HCT116 (cell line): ENCODE results near the gene ZNF627. TPM values are rescaled to one million over a fixed set of nuclear protein-coding genes. Genes with fewer than 3 reads are reported as not detected.

Experiments used
- ATAC-seq: fragments of 200-7000 bp; cut with Tn5 transposase; 2 replicates; pipeline ENCODE4 v1.9.1; 2020; ENCODE audit warnings: mild to moderate bottlenecking, moderate library complexity
- BruUV-seq: library from RNA; stranded (reverse); fragments of 400-500 nt; replicated peaks from 2 replicates; lab custom pipeline; 2021; lab: Mats Ljungman, UMichigan
- CTCF ChIA-PET: fragments of 300-600 bp; sonication (Branson Sonifier 250); formaldehyde crosslinking; loops from one replicate; lab custom pipeline; 2021; ENCODE audit warnings: antibody characterized with exemption; lab: Charles Lee
- POLR2A ChIA-PET: fragments of 300-600, 350-600 bp; sonication (Branson Sonifier 250); formaldehyde crosslinking; loops from one replicate; lab custom pipeline; 2021; ENCODE audit warnings: antibody characterized with exemption; lab: Charles Lee
- RAD21 ChIA-PET, 2 experiments: fragments of 300-600 bp; sonication (Branson Sonifier 250); formaldehyde crosslinking; loops; one replicate each; lab custom pipeline; 2023; ENCODE audit warnings: low total read pairs in 2 of 2; ENCODE audit not compliant: uncharacterized antibody in 2 of 2, unreplicated experiment in 2 of 2, low non-redundant PET in 1 of 2; lab: Charles Lee
- DNase-seq: peaks from one replicate; pipeline ENCODE4 v3.0.0-alpha.2; 2010; ENCODE audit warnings: low read depth, low spot score
- H2AFZ ChIP-seq: fragments of 200-600 bp; shearing (Covaris generic), sonication (generic); 2 replicates; pipeline ENCODE4 v1.6.1; 2017; ENCODE audit warnings: low read depth, mixed run types, mixed read lengths, antibody characterized with exemption, low read length; ENCODE audit not compliant: poor library complexity, severe bottlenecking
- H3K27ac ChIP-seq: 2 replicates; pipeline ENCODE4 v1.5.1; 2012; ENCODE audit warnings: low read depth, low read length
- H3K27me3 ChIP-seq: fragments of 200-600 bp; sonication (generic); 2 replicates; pipeline ENCODE4 v1.6.1; 2016; ENCODE audit warnings: mixed run types, low read length, mixed read lengths; ENCODE audit not compliant: insufficient read depth
- H3K36me3 ChIP-seq, 2 experiments: fragments of 200-500 bp in 1 of 2; fragments of 200-600 bp in 1 of 2; sonication (Bioruptor generic) in 1 of 2; sonication (generic) in 1 of 2; 2 replicates each; pipeline versions ENCODE4 v1.5.1 to v1.6.1; 2014 to 2016; ENCODE audit warnings: low read length in 2 of 2, inconsistent platforms in 1 of 2, mixed read lengths in 1 of 2, mixed run types in 1 of 2; ENCODE audit not compliant: insufficient read depth in 2 of 2, control insufficient read depth in 1 of 2
- H3K4me1 ChIP-seq, 2 experiments: fragments of 200-600 bp in 1 of 2; sonication (generic) in 1 of 2; 2 replicates each; pipeline versions ENCODE4 v1.5.1 to v1.6.1; 2012 to 2017; ENCODE audit warnings: low read length in 2 of 2, inconsistent platforms in 1 of 2, mild to moderate bottlenecking in 1 of 2, mixed read lengths in 1 of 2, mixed run types in 1 of 2, moderate library complexity in 1 of 2; ENCODE audit not compliant: insufficient read depth in 2 of 2, control insufficient read depth in 1 of 2
- H3K4me2 ChIP-seq: fragments of 200-600 bp; sonication (generic); 2 replicates; pipeline ENCODE4 v1.6.1; 2017; ENCODE audit warnings: mixed run types, low read length, mixed read lengths
- H3K4me3 ChIP-seq, 2 experiments: fragments of 200-600 bp in 1 of 2; sonication (generic) in 1 of 2; replicated peaks in 1 of 2; 2 replicates each; pipeline ENCODE4 v1.5.1; 2011 to 2016; ENCODE audit warnings: low read length in 2 of 2, control low read depth in 1 of 2, low read depth in 1 of 2, mild to moderate bottlenecking in 1 of 2, mixed read lengths in 1 of 2, mixed run types in 1 of 2
- H3K79me2 ChIP-seq: fragments of 200-600 bp; sonication (generic); 2 replicates; pipeline ENCODE4 v1.6.1; 2017; ENCODE audit warnings: mild to moderate bottlenecking, mixed run types, low read length, moderate library complexity, mixed read lengths; ENCODE audit not compliant: insufficient read depth
- H3K9ac ChIP-seq: fragments of 200-600 bp; sonication (generic); 2 replicates; pipeline ENCODE4 v1.6.1; 2016; ENCODE audit warnings: low read length, mixed read lengths
- H3K9me2 ChIP-seq: fragments of 200-600 bp; sonication (generic), shearing (Covaris generic); 2 replicates; pipeline ENCODE4 v1.6.1; 2017; ENCODE audit warnings: mixed run types, mild to moderate bottlenecking, moderate library complexity; ENCODE audit not compliant: insufficient read depth
- H3K9me3 ChIP-seq, 2 experiments: fragments of 200-500 bp in 1 of 2; fragments of 200-600 bp in 1 of 2; sonication (Bioruptor generic) in 1 of 2; sonication (generic) in 1 of 2; 2 replicates each; pipeline ENCODE4 v1.6.1; 2014 to 2017; ENCODE audit warnings: low read length in 2 of 2, mixed read lengths in 2 of 2, inconsistent platforms in 1 of 2, low read depth in 1 of 2, mild to moderate bottlenecking in 1 of 2, mixed run types in 1 of 2, moderate library complexity in 1 of 2; ENCODE audit not compliant: control insufficient read depth in 1 of 2, insufficient read depth in 1 of 2
- H4K20me1 ChIP-seq: fragments of 200-600 bp; sonication (generic), shearing (Covaris generic); 2 replicates; pipeline ENCODE4 v1.6.1; 2017; ENCODE audit warnings: mixed run types, mild to moderate bottlenecking, moderate library complexity; ENCODE audit not compliant: insufficient read depth
- CBX3 ChIP-seq: IDR thresholded peaks from 2 replicates; pipeline ENCODE4 v1.6.1; 2012; ENCODE audit warnings: low read depth
- CTCF ChIP-seq, 3 experiments: fragments of 200-600 bp in 1 of 3; sonication (generic) in 1 of 3; IDR thresholded peaks in 2 of 3; conservative IDR thresholded peaks in 1 of 3; 2 replicates each; pipeline ENCODE4 v1.5.1; 2012 to 2017; ENCODE audit warnings: low read depth in 2 of 3, low read length in 2 of 3, antibody characterized with exemption in 1 of 3, borderline replicate concordance in 1 of 3, control low read depth in 1 of 3, mild to moderate bottlenecking in 1 of 3, mixed read lengths in 1 of 3, mixed run types in 1 of 3, moderate library complexity in 1 of 3; ENCODE audit not compliant: insufficient read depth in 1 of 3
- EGR1 ChIP-seq: IDR thresholded peaks from 2 replicates; pipeline ENCODE4 v1.6.1; 2012; ENCODE audit warnings: low read depth
- ELF1 ChIP-seq: IDR thresholded peaks from 2 replicates; pipeline ENCODE4 v1.6.1; 2012; ENCODE audit warnings: low read depth, borderline replicate concordance
- MAX ChIP-seq: IDR thresholded peaks from 2 replicates; pipeline ENCODE4 v1.6.1; 2012
- RAD21 ChIP-seq: IDR thresholded peaks from 2 replicates; pipeline ENCODE4 v1.6.1; 2012; ENCODE audit warnings: low read depth, mild to moderate bottlenecking
- SIN3A ChIP-seq: IDR thresholded peaks from 2 replicates; pipeline ENCODE4 v1.6.1; 2012; ENCODE audit warnings: low read depth
- SRF ChIP-seq: IDR thresholded peaks from 2 replicates; pipeline ENCODE4 v1.6.1; 2012; ENCODE audit warnings: low read depth
- ZFX ChIP-seq: fragments of 450-650 bp; IDR thresholded peaks from 2 replicates; pipeline ENCODE4 v1.6.1; 2017
- ZNF274 ChIP-seq: fragments of 200-500 bp; sonication (Bioruptor generic); IDR thresholded peaks from 2 replicates; pipeline ENCODE4 v1.6.1; 2014; ENCODE audit warnings: mild to moderate bottlenecking, low read depth, low read length, inconsistent platforms
- intact Hi-C: fragments of 100-400 bp; cut with micrococcal nuclease; formaldehyde crosslinking; loops from 2 replicates; pipeline ENCODE4 v1.10.0; 2022
- total RNA-seq: library from RNA; stranded (reverse); gene quantifications from one replicate; pipeline ENCODE4 v1.2.1, GENCODE V29; 2021; ENCODE audit not compliant: unreplicated experiment
- TF ChIP-seq, protein P1 (sequence below): IDR thresholded peaks from 2 replicates; pipeline ENCODE4 v1.6.1; 2012
- TF ChIP-seq, protein P2 (sequence below): IDR thresholded peaks from 2 replicates; pipeline ENCODE4 v1.6.1; 2011; ENCODE audit warnings: mild to moderate bottlenecking, low read length, moderate library complexity; ENCODE audit not compliant: insufficient replicate concordance; ENCODE audit errors: extremely low read depth
- TF ChIP-seq, protein P3 (sequence below): IDR thresholded peaks from 2 replicates; pipeline ENCODE4 v1.6.1; 2012; ENCODE audit warnings: low read depth

ZNF627 gene
- total RNA-seq, 1 experiment from 2014 or later = 14.8 TPM

GRCh38 chr19:11651062-11651461, 53.8 kb downstream of the ZNF627 start:
- ATAC-seq = no peak
- CTCF ChIA-PET = no interaction called here

GRCh38 chr19:11652056-11652455, 54.8 kb downstream of the ZNF627 start:
- CTCF ChIA-PET = no interaction called here
- BruUV-seq = no TSS peak
- Histone ChIP-seq H3K27me3 (no peaks in the 10 kb centered on the region), H3K4me3 (no peak overlapping the region), H4K20me1 (no peaks in the 10 kb centered on the region), H3K9me2 (no peaks in the 10 kb centered on the region), H2AFZ (no peak overlapping the region), H3K27ac (no peak overlapping the region), H3K4me1 (no peaks in the 10 kb centered on the region), H3K36me3 (peaks cover 3 to 38% of the 10 kb centered on the region in 2 experiments), H3K9me3 (peaks cover 21 to 30% of the 10 kb centered on the region in 2 experiments; a peak in 3 of 4 replicates), H3K4me2 (no peak overlapping the region), H3K9ac (no peak overlapping the region), H3K79me2 (no peaks in the 10 kb centered on the region)
- no peak for DNase-seq
- intact Hi-C loops = no loop called here
- RAD21 ChIA-PET = no interaction called here
- no peak for ATAC-seq
- POLR2A ChIA-PET = no interaction called here
- TF ChIP-seq, protein P1, sequence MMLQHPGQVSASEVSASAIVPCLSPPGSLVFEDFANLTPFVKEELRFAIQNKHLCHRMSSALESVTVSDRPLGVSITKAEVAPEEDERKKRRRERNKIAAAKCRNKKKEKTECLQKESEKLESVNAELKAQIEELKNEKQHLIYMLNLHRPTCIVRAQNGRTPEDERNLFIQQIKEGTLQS = no peak
- TF ChIP-seq SRF = no peak
- no peak for TF ChIP-seq CTCF (IDR thresholded peaks at IDR 0.05 in 2 of 3, conservative IDR thresholded peaks at IDR 0.05 in 1 of 3; ENCODE audit: borderline replicate concordance in 1 of 3, insufficient read depth in 1 of 3, low read depth in 2 of 3, low read length in 2 of 3)
- no peak for TF ChIP-seq SIN3A
- TF ChIP-seq MAX = no peak
- TF ChIP-seq, protein P2, sequence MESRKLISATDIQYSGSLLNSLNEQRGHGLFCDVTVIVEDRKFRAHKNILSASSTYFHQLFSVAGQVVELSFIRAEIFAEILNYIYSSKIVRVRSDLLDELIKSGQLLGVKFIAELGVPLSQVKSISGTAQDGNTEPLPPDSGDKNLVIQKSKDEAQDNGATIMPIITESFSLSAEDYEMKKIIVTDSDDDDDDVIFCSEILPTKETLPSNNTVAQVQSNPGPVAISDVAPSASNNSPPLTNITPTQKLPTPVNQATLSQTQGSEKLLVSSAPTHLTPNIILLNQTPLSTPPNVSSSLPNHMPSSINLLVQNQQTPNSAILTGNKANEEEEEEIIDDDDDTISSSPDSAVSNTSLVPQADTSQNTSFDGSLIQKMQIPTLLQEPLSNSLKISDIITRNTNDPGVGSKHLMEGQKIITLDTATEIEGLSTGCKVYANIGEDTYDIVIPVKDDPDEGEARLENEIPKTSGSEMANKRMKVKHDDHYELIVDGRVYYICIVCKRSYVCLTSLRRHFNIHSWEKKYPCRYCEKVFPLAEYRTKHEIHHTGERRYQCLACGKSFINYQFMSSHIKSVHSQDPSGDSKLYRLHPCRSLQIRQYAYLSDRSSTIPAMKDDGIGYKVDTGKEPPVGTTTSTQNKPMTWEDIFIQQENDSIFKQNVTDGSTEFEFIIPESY = no peak
- TF ChIP-seq EGR1 = no peak
- TF ChIP-seq ELF1 = no peak
- no peak for TF ChIP-seq RAD21
- TF ChIP-seq, protein P3, sequence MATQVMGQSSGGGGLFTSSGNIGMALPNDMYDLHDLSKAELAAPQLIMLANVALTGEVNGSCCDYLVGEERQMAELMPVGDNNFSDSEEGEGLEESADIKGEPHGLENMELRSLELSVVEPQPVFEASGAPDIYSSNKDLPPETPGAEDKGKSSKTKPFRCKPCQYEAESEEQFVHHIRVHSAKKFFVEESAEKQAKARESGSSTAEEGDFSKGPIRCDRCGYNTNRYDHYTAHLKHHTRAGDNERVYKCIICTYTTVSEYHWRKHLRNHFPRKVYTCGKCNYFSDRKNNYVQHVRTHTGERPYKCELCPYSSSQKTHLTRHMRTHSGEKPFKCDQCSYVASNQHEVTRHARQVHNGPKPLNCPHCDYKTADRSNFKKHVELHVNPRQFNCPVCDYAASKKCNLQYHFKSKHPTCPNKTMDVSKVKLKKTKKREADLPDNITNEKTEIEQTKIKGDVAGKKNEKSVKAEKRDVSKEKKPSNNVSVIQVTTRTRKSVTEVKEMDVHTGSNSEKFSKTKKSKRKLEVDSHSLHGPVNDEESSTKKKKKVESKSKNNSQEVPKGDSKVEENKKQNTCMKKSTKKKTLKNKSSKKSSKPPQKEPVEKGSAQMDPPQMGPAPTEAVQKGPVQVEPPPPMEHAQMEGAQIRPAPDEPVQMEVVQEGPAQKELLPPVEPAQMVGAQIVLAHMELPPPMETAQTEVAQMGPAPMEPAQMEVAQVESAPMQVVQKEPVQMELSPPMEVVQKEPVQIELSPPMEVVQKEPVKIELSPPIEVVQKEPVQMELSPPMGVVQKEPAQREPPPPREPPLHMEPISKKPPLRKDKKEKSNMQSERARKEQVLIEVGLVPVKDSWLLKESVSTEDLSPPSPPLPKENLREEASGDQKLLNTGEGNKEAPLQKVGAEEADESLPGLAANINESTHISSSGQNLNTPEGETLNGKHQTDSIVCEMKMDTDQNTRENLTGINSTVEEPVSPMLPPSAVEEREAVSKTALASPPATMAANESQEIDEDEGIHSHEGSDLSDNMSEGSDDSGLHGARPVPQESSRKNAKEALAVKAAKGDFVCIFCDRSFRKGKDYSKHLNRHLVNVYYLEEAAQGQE = no peak
- no peak for TF ChIP-seq ZNF274

More at GRCh38 chr19:11651062-11651461, 53.8 kb downstream of the ZNF627 start:
- no peak for DNase-seq
- 0 out of 2 replicates have a peak, but pooled peaks have one; percentile 15 for TF ChIP-seq ZNF274
- no peak for TF ChIP-seq CBX3
- TF ChIP-seq ZFX = no peak
- H3K9me2 ChIP-seq = no peaks in the 10 kb centered on the region
- no peak overlapping the region for H2AFZ ChIP-seq
- no TSS peak for BruUV-seq
- no peak overlapping the region for H3K4me3 ChIP-seq
- intact Hi-C loops = no loop called here
- ChIA-PET POLR2A (no interaction called here), RAD21 (no interaction called here)
- H4K20me1 ChIP-seq = no peaks in the 10 kb centered on the region
- H3K9ac ChIP-seq = no peak overlapping the region
- H3K9me3 ChIP-seq = peaks cover 21 to 30% of the 10 kb centered on the region in 2 experiments; a peak in 3 of 4 replicates
- no peaks in the 10 kb centered on the region for H3K27me3 ChIP-seq
- no peaks in the 10 kb centered on the region for H3K79me2 ChIP-seq
- H3K36me3 ChIP-seq = peaks cover 3 to 38% of the 10 kb centered on the region in 2 experiments
- H3K4me1 ChIP-seq = no peaks in the 10 kb centered on the region
- H3K4me2 ChIP-seq = no peak overlapping the region
- no peak overlapping the region for H3K27ac ChIP-seq
